ENCODE measurements around the gene INPP5J.

GRCh38 chr22:31148488-31148887, 25.7 kb downstream of the INPP5J start:
- TF ChIP-seq CTCF (IDR thresholded peaks at IDR 0.05) = no peak
- TF ChIP-seq POLR2A (IDR thresholded peaks at IDR 0.05) = no peak

Data from esophagus squamous epithelium (tissue), 4 donors.